ENCODE results near the gene UBR4.
"Not testable (repeated sequence)": the region's sequence is repeated elsewhere in the genome, so short reads cannot be mapped to it uniquely, and the experiment has no call there.

Gene UBR4

GRCh38 chr1:19209990-19210771, at the start of gene UBR4:
UBR4 (minus strand) TSS chr1:19210266; CDS start chr1:19210248, 18 bp downstream.
- in situ Hi-C loops (cut with HindIII; ENCODE audit: low sequenced_read_pairs) = no loop called here
- DNase-seq (ENCODE audit: low read depth) = peak; percentile 72
- peak within 1 kb of the TSS; percentile 80 for H3K4me3 ChIP-seq (ENCODE audit: low read depth, low read length)
- TF ChIP-seq CTCF (IDR thresholded peaks at IDR 0.05; ENCODE audit: low read depth, low read length, missing control alignments) = no peak

- no peak overlapping the region for H3K4me3 ChIP-seq (ENCODE audit: low read depth, low read length)
- no peak for DNase-seq (ENCODE audit: low read depth)
- TF ChIP-seq CTCF (IDR thresholded peaks at IDR 0.05; ENCODE audit: low read depth, low read length, missing control alignments) = no peak
- in situ Hi-C loops (cut with HindIII; ENCODE audit: low sequenced_read_pairs) = loop anchor here (5.0 kb wide), 1 partner anchor 96 kb away; no protein-coding TSS in a partner anchor
Measured at GRCh38 chr1:19258353-19258752, 48.3 kb upstream of the UBR4 start.

GRCh38 chr1:19257178-19257914, 47.3 kb upstream of the UBR4 start:
- no peak for DNase-seq (ENCODE audit: low read depth)
- H3K4me3 ChIP-seq (ENCODE audit: low read depth, low read length) = no peak overlapping the region
- no peak for TF ChIP-seq CTCF (IDR thresholded peaks at IDR 0.05; ENCODE audit: low read depth, low read length, missing control alignments)
- in situ Hi-C loops (cut with HindIII; ENCODE audit: low sequenced_read_pairs) = loop anchor here (5.0 kb wide), 1 partner anchor 95 kb away; no protein-coding TSS in a partner anchor

GRCh38 chr1:19256301-19256700, 46.2 kb upstream of the UBR4 start:
- not testable (repeated sequence) for DNase-seq (ENCODE audit: low read depth); H3K4me3 ChIP-seq (ENCODE audit: low read depth, low read length)
- in situ Hi-C loops (cut with HindIII; ENCODE audit: low sequenced_read_pairs) = loop anchor here (5.0 kb wide), 1 partner anchor 94 kb away; no protein-coding TSS in a partner anchor

- in situ Hi-C loops (cut with HindIII; ENCODE audit: low sequenced_read_pairs) = loop anchor here (5.0 kb wide), 1 partner anchor 93 kb away; no protein-coding TSS in a partner anchor
- H3K4me3 ChIP-seq (ENCODE audit: low read depth, low read length) = no peak overlapping the region
- TF ChIP-seq CTCF (IDR thresholded peaks at IDR 0.05; ENCODE audit: low read depth, low read length, missing control alignments) = no peak
- DNase-seq (ENCODE audit: low read depth) = no peak
Measured at GRCh38 chr1:19255288-19255687, 45.2 kb upstream of the UBR4 start.

GRCh38 chr1:19254416-19254815, 44.4 kb upstream of the UBR4 start:
- in situ Hi-C loops (cut with HindIII; ENCODE audit: low sequenced_read_pairs) = no loop called here
- H3K4me3 ChIP-seq (ENCODE audit: low read depth, low read length) = no peak overlapping the region

More at GRCh38 chr1:19254416-19254815, 44.4 kb upstream of the UBR4 start:
- no peak for TF ChIP-seq CTCF (IDR thresholded peaks at IDR 0.05; ENCODE audit: low read depth, low read length, missing control alignments)
- no peak for DNase-seq (ENCODE audit: low read depth)
